Activated CD4-positive, alpha-beta T cell treated with anti-CD3 and anti-CD28 coated beads, Interleukin-2, amount 10 ng/mL, durations not matched to agents 24 days and 14 days (primary cell): ENCODE data around the gene DNAAF5. TPM values are rescaled to one million over a fixed set of nuclear protein-coding genes. Genes with fewer than 3 reads are reported as not detected.

ENCODE experiments used
- DNase-seq: peaks from one replicate; pipeline ENCODE4 v3.0.0; 2022
- H3K27ac Mint-ChIP-seq: one replicate; pipeline ENCODE4 v1.8.0; 2022; ENCODE audit warnings: mild to moderate bottlenecking, mixed read lengths
- H3K27me3 Mint-ChIP-seq: one replicate; pipeline ENCODE4 v1.8.0; 2022; ENCODE audit warnings: mixed read lengths
- H3K36me3 Mint-ChIP-seq: one replicate; pipeline ENCODE4 v1.8.0; 2022; ENCODE audit warnings: low read depth, mild to moderate bottlenecking, mixed read lengths
- H3K4me1 Mint-ChIP-seq: one replicate; pipeline ENCODE4 v1.8.0; 2021; ENCODE audit warnings: mixed read lengths
- H3K4me3 Mint-ChIP-seq: one replicate; pipeline ENCODE4 v1.8.0; 2022; ENCODE audit warnings: mild to moderate bottlenecking, moderate library complexity, mixed read lengths
- H3K9me3 Mint-ChIP-seq: one replicate; pipeline ENCODE4 v1.8.0; 2021; ENCODE audit warnings: mixed read lengths
- intact Hi-C: fragments of 100-400 bp; cut with micrococcal nuclease; formaldehyde crosslinking; loops from one replicate; pipeline ENCODE4 v1.15.1; 2023
- total RNA-seq: library from RNA; stranded (reverse); gene quantifications from 2 replicates; pipeline ENCODE4 v1.2.3, GENCODE V29; 2022

DNAAF5 gene
- total RNA-seq, result 49.4 and 50.6 TPM in 2 replicates

DNA sequence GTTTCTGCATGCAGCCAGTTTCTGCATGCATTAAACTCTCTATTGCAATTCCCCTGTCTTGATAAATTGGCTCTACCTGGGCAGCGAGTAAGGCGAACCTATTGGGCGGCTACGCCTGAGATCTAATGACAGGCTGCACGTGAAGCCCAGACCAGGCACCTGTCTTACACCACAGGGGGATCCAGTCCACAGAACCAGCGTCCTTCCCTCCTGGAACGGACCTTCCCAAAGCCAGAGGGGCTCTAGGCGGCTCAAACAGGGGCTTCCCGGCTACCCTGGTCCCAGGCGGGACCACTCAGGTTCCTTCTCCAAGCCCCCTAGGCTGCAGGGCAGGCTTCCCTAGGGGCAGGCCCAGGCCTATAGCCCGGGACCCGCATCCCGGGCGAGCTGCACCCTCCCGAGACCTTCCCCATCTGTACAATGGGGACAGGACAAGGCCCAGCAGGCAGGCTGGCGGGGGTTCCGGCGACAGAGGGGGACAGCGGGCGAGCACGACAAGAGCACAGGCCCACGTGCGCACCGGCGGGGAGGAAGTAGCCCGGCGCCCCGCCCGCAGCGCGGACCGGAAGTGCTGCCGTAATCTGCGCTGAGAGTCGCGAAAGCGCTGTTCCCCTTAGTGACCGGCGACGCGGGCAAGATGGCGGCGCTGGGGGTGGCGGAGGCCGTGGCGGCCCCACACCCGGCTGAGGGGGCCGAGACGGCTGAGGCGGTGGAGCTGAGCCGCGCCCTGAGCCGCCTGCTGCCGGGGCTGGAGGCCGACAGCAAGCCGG lies at the start of gene DNAAF5:
DNAAF5 (plus strand) TSS at position 616 of the 770 bp plus-strand sequence; CDS start at position 638, 22 bp downstream.
- Mint-ChIP-seq H3K4me1 (peaks cover 18% of the 10 kb centered on the region), H3K27me3 (no peaks in the 10 kb centered on the region), H3K27ac (peak within 1 kb of the TSS; percentile 96), H3K4me3 (peak within 1 kb of the TSS; percentile 95), H3K9me3 (peaks cover 8% of the 10 kb centered on the region), H3K36me3 (peaks cover 49% of the 10 kb centered on the region)
- intact Hi-C loops, result loop anchor here (1.0 to 2.0 kb wide), 6 partner anchors 108 to 577 kb away; partner anchors contain the start of gene GET4
- peak; percentile 97 for DNase-seq

GRCh38 chr7:676972-677385 lies 49.5 kb upstream of the DNAAF5 start:
- H3K36me3 Mint-ChIP-seq, result peaks cover 50% of the 10 kb centered on the region
- DNase-seq, result no peak
- H3K27me3 Mint-ChIP-seq, result no peaks in the 10 kb centered on the region
- no peak overlapping the region for H3K4me3 Mint-ChIP-seq
- peaks cover 19% of the 10 kb centered on the region for H3K9me3 Mint-ChIP-seq
- H3K4me1 Mint-ChIP-seq, result no peaks in the 10 kb centered on the region
- H3K27ac Mint-ChIP-seq, result no peak overlapping the region
- intact Hi-C loops, result no loop called here

GRCh38 chr7:680411-681127 lies 45.9 kb upstream of the DNAAF5 start:
- DNase-seq, result no peak
- Mint-ChIP-seq H3K9me3 (peaks cover 19% of the 10 kb centered on the region), H3K27me3 (no peaks in the 10 kb centered on the region), H3K27ac (no peak overlapping the region), H3K36me3 (peaks cover 50% of the 10 kb centered on the region), H3K4me3 (no peak overlapping the region), H3K4me1 (no peaks in the 10 kb centered on the region)
- intact Hi-C loops, result no loop called here

GRCh38 chr7:681551-682307 lies 44.8 kb upstream of the DNAAF5 start:
- H3K4me1 Mint-ChIP-seq, result no peaks in the 10 kb centered on the region
- H3K9me3 Mint-ChIP-seq, result peaks cover 20% of the 10 kb centered on the region
- DNase-seq, result no peak
- no peaks in the 10 kb centered on the region for H3K27me3 Mint-ChIP-seq
- H3K27ac Mint-ChIP-seq, result no peak overlapping the region
- H3K4me3 Mint-ChIP-seq, result no peak overlapping the region
- intact Hi-C loops, result no loop called here
- peaks cover 44% of the 10 kb centered on the region for H3K36me3 Mint-ChIP-seq

DNA sequence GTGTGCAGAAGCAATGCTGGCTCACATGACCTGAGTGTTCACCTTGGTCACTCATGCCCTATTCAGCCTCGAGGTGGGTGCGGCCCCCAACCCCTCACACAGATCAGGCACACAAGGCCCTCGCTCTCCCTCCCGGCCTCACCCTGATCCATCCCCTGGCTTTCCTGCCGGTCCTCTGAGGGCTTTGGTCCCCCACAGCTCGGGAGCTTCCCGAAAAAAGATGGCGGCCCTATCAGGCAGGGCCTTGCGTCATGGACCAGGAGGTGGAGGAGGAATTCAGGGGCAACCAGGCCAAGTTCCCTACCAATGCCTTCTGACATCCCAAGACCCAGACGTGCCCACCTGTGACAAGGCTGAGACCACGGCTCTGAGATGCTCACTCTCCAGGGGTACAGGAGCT lies 43.7 kb upstream of the DNAAF5 start:
- intact Hi-C loops, result no loop called here
- no peak overlapping the region for H3K4me3 Mint-ChIP-seq
- H3K9me3 Mint-ChIP-seq, result peaks cover 27% of the 10 kb centered on the region
- no peak for DNase-seq
- peaks cover 44% of the 10 kb centered on the region for H3K36me3 Mint-ChIP-seq
- no peaks in the 10 kb centered on the region for H3K4me1 Mint-ChIP-seq
- H3K27me3 Mint-ChIP-seq, result no peaks in the 10 kb centered on the region
- no peak overlapping the region for H3K27ac Mint-ChIP-seq

DNA sequence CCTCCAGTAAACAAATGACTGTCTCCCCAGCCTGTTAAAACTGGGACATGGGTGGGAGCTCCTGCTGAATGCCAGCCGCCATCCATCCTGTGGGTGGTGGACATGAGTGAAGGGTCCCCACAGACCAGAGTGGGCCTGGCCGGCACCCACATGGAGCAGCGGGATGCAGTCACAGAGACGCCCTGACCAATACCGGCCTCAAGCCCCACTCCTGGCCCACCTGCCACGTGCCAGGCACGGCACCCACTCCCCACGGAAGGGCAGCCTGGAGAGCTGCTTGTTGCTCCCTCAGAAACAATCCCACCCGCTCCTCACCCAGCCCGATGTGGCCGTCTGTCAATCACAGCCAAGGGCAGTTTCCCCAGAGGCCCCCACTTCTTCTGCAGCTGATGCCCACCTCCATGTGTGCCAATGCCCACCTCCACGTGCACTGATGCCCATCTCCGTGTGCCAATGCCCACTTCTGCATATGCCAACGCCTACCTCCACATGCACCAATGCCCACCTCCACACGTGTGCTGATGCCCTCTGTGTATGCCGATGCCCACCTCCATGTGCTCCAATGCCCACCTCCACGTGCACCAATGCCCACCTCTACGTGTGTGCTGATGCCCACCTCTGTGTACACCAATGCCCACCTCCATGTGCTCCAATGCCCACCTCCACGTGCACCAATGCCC lies 42.8 kb upstream of the DNAAF5 start:
- intact Hi-C loops, result no loop called here
- H3K4me3 Mint-ChIP-seq, result no peak overlapping the region
- no peak for DNase-seq
- no peaks in the 10 kb centered on the region for H3K27me3 Mint-ChIP-seq
- H3K9me3 Mint-ChIP-seq, result peaks cover 30% of the 10 kb centered on the region
- no peak overlapping the region for H3K27ac Mint-ChIP-seq
- peaks cover 45% of the 10 kb centered on the region for H3K36me3 Mint-ChIP-seq
- H3K4me1 Mint-ChIP-seq, result no peaks in the 10 kb centered on the region

DNA sequence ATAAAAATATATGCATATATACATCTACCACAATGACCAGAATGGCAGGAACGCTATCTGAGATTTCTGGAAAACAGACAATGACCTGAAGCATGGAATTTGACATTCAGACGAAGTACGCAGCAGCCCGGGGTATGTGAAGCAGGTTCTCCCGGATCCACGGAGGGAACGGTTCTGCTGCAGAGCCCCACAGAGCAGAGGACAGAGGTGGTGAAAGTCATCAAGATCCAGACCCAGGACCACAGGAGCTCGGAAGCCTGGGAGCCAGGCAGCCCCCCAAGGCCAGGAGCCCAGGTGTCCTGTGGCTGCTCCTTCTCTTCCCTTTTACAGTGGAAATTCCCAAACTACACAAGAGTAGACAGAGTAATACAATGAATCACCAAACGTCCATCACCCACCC lies 42.1 kb upstream of the DNAAF5 start:
- H3K36me3 Mint-ChIP-seq, result peaks cover 44% of the 10 kb centered on the region
- intact Hi-C loops, result no loop called here

GRCh38 chr7:685540-685939 lies 41.0 kb upstream of the DNAAF5 start:
- Mint-ChIP-seq H3K4me3 (no peak overlapping the region), H3K27me3 (no peaks in the 10 kb centered on the region), H3K36me3 (peaks cover 43% of the 10 kb centered on the region), H3K27ac (no peak overlapping the region), H3K9me3 (peaks cover 26% of the 10 kb centered on the region), H3K4me1 (no peaks in the 10 kb centered on the region)
- no peak for DNase-seq
- intact Hi-C loops, result no loop called here

More for the DNA sequence above, 42.1 kb upstream of the DNAAF5 start:
- DNase-seq, result no peak
- Mint-ChIP-seq H3K9me3 (peaks cover 30% of the 10 kb centered on the region), H3K27me3 (no peaks in the 10 kb centered on the region), H3K4me1 (no peaks in the 10 kb centered on the region), H3K4me3 (no peak overlapping the region), H3K27ac (no peak overlapping the region)

- Mint-ChIP-seq H3K9me3 (peaks cover 22% of the 10 kb centered on the region), H3K4me1 (no peaks in the 10 kb centered on the region), H3K27ac (no peak overlapping the region), H3K4me3 (no peak overlapping the region), H3K27me3 (no peaks in the 10 kb centered on the region), H3K36me3 (peaks cover 35% of the 10 kb centered on the region)
- intact Hi-C loops, result no loop called here
- no peak for DNase-seq
Measured at GRCh38 chr7:690478-691360, 35.8 kb upstream of the DNAAF5 start.

DNA sequence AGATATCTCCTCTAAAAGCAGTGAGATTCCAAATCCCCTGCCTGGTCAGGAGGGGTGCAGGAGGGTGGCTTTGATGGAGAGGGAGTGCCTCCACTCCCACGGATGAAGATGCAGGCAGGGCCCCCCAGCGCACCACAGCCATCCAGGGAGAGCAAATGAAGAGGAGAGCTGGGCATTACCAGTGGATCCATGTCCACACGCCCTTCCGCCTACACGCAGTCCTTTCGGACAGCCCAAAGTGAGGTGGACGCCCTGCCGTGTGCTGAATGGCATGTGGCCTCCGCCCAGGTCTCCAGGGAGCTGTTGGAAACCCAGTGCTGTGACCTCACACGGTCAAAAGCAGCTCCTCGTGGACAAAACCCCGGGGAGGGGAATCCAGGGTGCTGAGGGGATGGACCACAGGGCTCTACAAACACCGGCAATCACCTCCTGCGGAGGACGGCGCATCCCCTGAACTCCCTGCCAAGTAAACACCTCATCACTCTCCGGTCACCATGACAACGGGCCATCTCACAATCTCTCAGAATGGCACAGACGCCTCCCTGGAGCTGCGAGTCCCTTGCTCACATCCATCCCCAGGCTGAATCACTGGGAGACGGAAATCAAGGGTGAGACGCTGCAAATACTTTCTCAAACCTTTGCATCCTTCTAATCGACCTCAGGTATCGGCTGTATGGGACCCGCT lies 35.0 kb upstream of the DNAAF5 start:
- no peak for DNase-seq
- no peak overlapping the region for H3K27ac Mint-ChIP-seq
- H3K4me3 Mint-ChIP-seq, result no peak overlapping the region
- H3K4me1 Mint-ChIP-seq, result no peaks in the 10 kb centered on the region
- peaks cover 17% of the 10 kb centered on the region for H3K9me3 Mint-ChIP-seq
- H3K27me3 Mint-ChIP-seq, result no peaks in the 10 kb centered on the region
- intact Hi-C loops, result no loop called here
- H3K36me3 Mint-ChIP-seq, result peaks cover 35% of the 10 kb centered on the region

- no peaks in the 10 kb centered on the region for H3K4me1 Mint-ChIP-seq
- H3K9me3 Mint-ChIP-seq, result peaks cover 9% of the 10 kb centered on the region
- peaks cover 29% of the 10 kb centered on the region for H3K36me3 Mint-ChIP-seq
- no peak overlapping the region for H3K4me3 Mint-ChIP-seq
- H3K27ac Mint-ChIP-seq, result no peak overlapping the region
- DNase-seq, result no peak
- H3K27me3 Mint-ChIP-seq, result no peaks in the 10 kb centered on the region
- intact Hi-C loops, result no loop called here
Measured at GRCh38 chr7:693280-693679, 33.2 kb upstream of the DNAAF5 start.

DNA sequence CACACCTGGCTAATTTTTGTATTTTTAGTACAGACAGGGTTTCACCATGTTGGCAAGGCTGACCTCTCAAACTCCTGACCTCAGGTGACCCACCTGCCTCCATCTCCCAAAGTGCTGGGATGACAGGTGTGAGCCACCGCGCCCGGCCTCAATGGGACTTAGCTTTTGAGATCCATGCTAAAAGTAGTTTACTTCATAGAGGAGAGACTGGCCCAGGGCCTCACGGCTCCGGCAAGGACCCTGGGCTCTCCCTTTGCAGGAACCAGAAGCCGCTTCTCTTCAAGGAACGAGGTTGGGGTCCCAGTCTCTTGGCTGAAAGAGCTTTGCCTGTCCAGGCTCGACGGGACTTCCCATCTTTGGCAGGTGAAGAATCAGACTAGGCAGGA lies 30.1 kb upstream of the DNAAF5 start:
- intact Hi-C loops, result no loop called here
- Mint-ChIP-seq H3K4me3 (no peak overlapping the region), H3K27ac (no peak overlapping the region), H3K4me1 (no peaks in the 10 kb centered on the region), H3K9me3 (peaks cover 5% of the 10 kb centered on the region), H3K27me3 (no peaks in the 10 kb centered on the region), H3K36me3 (peaks cover 17% of the 10 kb centered on the region)
- no peak for DNase-seq
